ENCODE results near the gene KLHL3. TPM values are rescaled to one million over a fixed set of nuclear protein-coding genes. Genes with fewer than 3 reads are reported as not detected.

KLHL3 gene
- total and polyA plus RNA-seq, 4 donors, result 1.0 to 14.2 (median 4.4) TPM

GRCh38 chr5:137572042-137572695, 163.7 kb downstream of the KLHL3 start:
- 88 to 91% methylated on average over 5 of the region's 5 CpGs for WGBS, 2 donors
- no peaks in the 10 kb centered on the region for H3K36me3 ChIP-seq (ENCODE audit: control insufficient read depth in 4 of 4, insufficient read depth in 4 of 4, low read length in 4 of 4)
- H3K27ac ChIP-seq (ENCODE audit: low read depth in 1 of 2, low read length in 1 of 2), result no peak overlapping the region
- no peak overlapping the region for H3K4me3 ChIP-seq
- H3K4me1 ChIP-seq (ENCODE audit: control insufficient read depth in 5 of 5, insufficient read depth in 5 of 5, low read length in 5 of 5), result no peaks in the 10 kb centered on the region
- peaks cover 0 to 7% (median 0%) of the 10 kb centered on the region in 4 donors for H3K9me3 ChIP-seq (ENCODE audit: control insufficient read depth in 4 of 4, insufficient read depth in 3 of 4, low read length in 3 of 4)
- TF ChIP-seq, protein P1, sequence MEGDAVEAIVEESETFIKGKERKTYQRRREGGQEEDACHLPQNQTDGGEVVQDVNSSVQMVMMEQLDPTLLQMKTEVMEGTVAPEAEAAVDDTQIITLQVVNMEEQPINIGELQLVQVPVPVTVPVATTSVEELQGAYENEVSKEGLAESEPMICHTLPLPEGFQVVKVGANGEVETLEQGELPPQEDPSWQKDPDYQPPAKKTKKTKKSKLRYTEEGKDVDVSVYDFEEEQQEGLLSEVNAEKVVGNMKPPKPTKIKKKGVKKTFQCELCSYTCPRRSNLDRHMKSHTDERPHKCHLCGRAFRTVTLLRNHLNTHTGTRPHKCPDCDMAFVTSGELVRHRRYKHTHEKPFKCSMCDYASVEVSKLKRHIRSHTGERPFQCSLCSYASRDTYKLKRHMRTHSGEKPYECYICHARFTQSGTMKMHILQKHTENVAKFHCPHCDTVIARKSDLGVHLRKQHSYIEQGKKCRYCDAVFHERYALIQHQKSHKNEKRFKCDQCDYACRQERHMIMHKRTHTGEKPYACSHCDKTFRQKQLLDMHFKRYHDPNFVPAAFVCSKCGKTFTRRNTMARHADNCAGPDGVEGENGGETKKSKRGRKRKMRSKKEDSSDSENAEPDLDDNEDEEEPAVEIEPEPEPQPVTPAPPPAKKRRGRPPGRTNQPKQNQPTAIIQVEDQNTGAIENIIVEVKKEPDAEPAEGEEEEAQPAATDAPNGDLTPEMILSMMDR (IDR thresholded peaks at IDR 0.05; ENCODE audit: control extremely low read depth, extremely low read depth), result no peak
- ATAC-seq (ENCODE audit: insufficient read depth, low FRiP score), result no peak
- DNase-seq, result no peak
- H3K27me3 ChIP-seq (ENCODE audit: control insufficient read depth in 3 of 3, insufficient read depth in 3 of 3, low read length in 2 of 3), result peaks cover 0 to 5% (median 0%) of the 10 kb centered on the region in 3 donors
- no peak overlapping the region for H3K9ac ChIP-seq (ENCODE audit: insufficient read depth in 1 of 2, low read length in 2 of 2)

DNA sequence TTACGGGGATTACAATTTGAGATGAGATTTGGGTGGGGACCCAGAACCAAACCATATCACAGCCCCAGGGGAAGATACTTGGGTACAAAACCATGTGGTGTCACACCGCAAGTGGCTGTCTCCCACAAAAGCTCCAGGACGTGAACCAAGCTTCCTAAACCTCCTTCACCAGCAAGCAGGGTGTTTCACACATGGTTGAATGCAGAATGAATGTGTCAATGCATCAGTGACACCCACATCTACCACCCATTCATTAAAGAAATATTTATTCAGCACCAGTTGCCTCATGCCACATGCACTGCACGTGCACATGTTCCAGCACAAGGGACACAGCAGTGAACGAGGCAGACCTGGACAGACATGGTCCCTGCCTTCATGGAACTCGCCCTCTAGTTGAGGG, 165.8 kb downstream of the KLHL3 start:
- Histone ChIP-seq H3K4me1 (ENCODE audit: control insufficient read depth in 5 of 5, insufficient read depth in 5 of 5, low read length in 5 of 5) (peaks cover 0 to 3% (median 0%) of the 10 kb centered on the region in 5 donors), H3K9me3 (ENCODE audit: control insufficient read depth in 4 of 4, insufficient read depth in 3 of 4, low read length in 3 of 4) (peaks cover 0 to 7% (median 0%) of the 10 kb centered on the region in 4 donors), H3K9ac (ENCODE audit: insufficient read depth in 1 of 2, low read length in 2 of 2) (no peak overlapping the region), H3K4me3 (no peak overlapping the region), H3K27ac (ENCODE audit: low read depth in 1 of 2, low read length in 1 of 2) (no peak overlapping the region), H3K36me3 (ENCODE audit: control insufficient read depth in 4 of 4, insufficient read depth in 4 of 4, low read length in 4 of 4) (no peaks in the 10 kb centered on the region), H3K27me3 (ENCODE audit: control insufficient read depth in 3 of 3, insufficient read depth in 3 of 3, low read length in 2 of 3) (peaks cover 0 to 5% (median 0%) of the 10 kb centered on the region in 3 donors)
- no peak for ATAC-seq (ENCODE audit: insufficient read depth, low FRiP score)
- WGBS, 2 donors, result 91 to 95% methylated on average over 6 of the region's 6 CpGs
- TF ChIP-seq, protein P1 (IDR thresholded peaks at IDR 0.05; ENCODE audit: control extremely low read depth, extremely low read depth), result no peak
- no peak for DNase-seq

Small RNAs within 50 kb of the gene (small RNA-seq; reads per million reads assigned to genes)
- gene MIR874 (ENCODE audit: low replicate concordance), result 32.4 reads per million, percentile 97 among the genes with 10 or more reads in this experiment

Other genes starting within 250 kb of the KLHL3 start
- gene SPOCK1, start 236.8 kb downstream of the KLHL3 start, total RNA-seq, result 1 to 10 TPM in 1 of 2 donors, under 1 TPM in 1; 0.48 to 4.5 TPM
- under 1 TPM; 0.54 to 0.85 TPM for gene SPOCK1, start 236.8 kb downstream of the KLHL3 start, polyA plus RNA-seq
- gene HNRNPA0, start 18.3 kb upstream of the KLHL3 start, total RNA-seq, result 10 to 100 TPM; 21.5 to 29.0 TPM
- 10 to 100 TPM; 22.0 to 28.2 TPM for gene HNRNPA0, start 18.3 kb upstream of the KLHL3 start, polyA plus RNA-seq
- under 1 TPM; 0.48 to 0.61 TPM for gene MYOT, start 131.8 kb upstream of the KLHL3 start, total RNA-seq
- under 1 TPM in 1 of 2 donors, not detected in 1; 0.44 TPM for gene MYOT, start 131.8 kb upstream of the KLHL3 start, polyA plus RNA-seq
- gene PKD2L2, start 153.4 kb upstream of the KLHL3 start, total RNA-seq, result not detected
- gene PKD2L2, start 153.4 kb upstream of the KLHL3 start, polyA plus RNA-seq, result under 1 TPM in 1 of 2 donors, not detected in 1; 0.05 TPM

Measured in lung (tissue), 13 donors.